ENCODE measurements around the gene TECPR1.

The TECPR1 gene

DNA sequence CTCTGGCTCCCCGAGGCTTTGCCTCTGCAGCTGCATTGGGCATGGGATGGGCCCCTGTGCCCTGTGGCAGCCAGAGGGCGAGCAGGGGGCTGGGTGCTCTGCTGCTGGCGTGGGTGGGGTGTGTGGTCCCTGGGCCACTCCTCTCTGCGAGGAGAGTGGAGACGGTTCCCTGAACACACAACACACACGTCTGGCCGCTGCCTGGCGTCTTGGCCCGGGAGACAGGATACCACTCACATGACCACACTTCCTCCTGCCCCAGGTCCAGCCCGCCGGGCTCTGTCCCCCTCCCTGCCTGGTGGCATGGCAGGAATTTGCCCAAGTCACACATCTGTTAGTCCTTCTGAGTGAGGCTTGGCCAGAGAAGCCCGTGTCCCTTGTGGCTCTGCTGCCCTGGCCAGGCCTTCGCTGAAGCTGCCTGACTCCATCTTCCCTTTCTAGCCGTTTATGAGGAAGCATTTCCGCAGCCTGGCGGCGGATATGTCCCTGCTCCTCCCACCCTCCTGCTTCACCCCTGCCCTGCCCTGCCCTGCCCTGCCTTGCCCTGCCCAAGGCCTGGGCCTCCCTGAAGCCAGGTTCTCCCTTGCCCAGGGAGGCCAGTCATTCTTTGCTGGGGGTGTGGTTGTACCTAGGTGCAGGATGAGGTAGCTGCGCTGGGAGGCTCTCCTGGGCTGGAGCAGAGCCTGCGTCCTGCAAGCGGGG, 32.5 kb upstream of the TECPR1 start:
- TF ChIP-seq, protein P1, sequence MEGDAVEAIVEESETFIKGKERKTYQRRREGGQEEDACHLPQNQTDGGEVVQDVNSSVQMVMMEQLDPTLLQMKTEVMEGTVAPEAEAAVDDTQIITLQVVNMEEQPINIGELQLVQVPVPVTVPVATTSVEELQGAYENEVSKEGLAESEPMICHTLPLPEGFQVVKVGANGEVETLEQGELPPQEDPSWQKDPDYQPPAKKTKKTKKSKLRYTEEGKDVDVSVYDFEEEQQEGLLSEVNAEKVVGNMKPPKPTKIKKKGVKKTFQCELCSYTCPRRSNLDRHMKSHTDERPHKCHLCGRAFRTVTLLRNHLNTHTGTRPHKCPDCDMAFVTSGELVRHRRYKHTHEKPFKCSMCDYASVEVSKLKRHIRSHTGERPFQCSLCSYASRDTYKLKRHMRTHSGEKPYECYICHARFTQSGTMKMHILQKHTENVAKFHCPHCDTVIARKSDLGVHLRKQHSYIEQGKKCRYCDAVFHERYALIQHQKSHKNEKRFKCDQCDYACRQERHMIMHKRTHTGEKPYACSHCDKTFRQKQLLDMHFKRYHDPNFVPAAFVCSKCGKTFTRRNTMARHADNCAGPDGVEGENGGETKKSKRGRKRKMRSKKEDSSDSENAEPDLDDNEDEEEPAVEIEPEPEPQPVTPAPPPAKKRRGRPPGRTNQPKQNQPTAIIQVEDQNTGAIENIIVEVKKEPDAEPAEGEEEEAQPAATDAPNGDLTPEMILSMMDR (IDR thresholded peaks at IDR 0.05; ENCODE audit: low read depth, low read length, missing control alignments) = no peak
- peak overlapping the region; percentile 93 for H3K4me3 ChIP-seq (ENCODE audit: low read depth, low read length)
- DNase-seq (ENCODE audit: low read depth) = no peak
- in situ Hi-C loops (cut with HindIII; ENCODE audit: low sequenced_read_pairs) = no loop called here

GRCh38 chr7:98283887-98284222, 31.8 kb upstream of the TECPR1 start:
- TF ChIP-seq, protein P1 (IDR thresholded peaks at IDR 0.05; ENCODE audit: low read depth, low read length, missing control alignments) = no peak
- peak overlapping the region; percentile 93 for H3K4me3 ChIP-seq (ENCODE audit: low read depth, low read length)
- in situ Hi-C loops (cut with HindIII; ENCODE audit: low sequenced_read_pairs) = no loop called here
- DNase-seq (ENCODE audit: low read depth) = no peak

DNA sequence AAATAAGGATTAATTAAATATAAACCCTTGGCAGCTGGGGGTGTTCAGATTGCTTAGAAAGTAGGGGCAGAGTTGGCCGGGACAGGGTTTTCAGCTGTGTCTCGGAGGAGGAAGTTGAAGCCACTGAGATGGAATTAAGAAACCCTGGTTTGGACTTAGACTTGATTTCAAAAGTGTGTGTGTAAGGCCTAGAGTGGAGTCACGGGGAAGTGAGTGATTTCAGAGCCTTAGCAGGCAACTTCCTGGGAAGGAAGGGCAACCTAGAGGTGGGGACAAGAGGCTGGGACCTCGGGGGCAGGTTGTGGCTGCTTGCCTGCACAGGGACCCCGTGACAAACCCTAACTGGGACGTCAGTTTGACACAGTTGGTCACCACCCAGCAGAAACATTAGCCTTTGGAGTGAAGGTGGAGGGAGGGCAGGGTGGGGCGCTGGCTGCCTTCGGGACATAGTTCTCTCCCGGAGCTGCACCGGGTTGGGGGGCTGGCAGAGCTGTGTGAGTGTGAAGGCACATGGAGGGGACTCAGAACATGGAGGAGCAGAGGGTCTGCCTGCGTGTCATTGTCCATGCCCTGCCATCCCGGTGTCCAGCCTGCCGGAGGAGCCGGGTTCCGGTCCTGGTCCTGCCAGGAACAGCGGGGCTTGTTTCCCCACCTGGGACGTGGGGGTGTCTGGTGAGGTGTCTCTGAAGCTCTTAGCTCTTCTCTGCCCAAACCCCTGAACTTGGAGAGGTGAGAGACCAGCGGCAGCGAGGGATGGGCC, 31.3 kb upstream of the TECPR1 start:
- DNase-seq (ENCODE audit: low read depth) = no peak
- TF ChIP-seq, protein P1 (IDR thresholded peaks at IDR 0.05; ENCODE audit: low read depth, low read length, missing control alignments) = no peak
- in situ Hi-C loops (cut with HindIII; ENCODE audit: low sequenced_read_pairs) = no loop called here
- peak overlapping the region; percentile 93 for H3K4me3 ChIP-seq (ENCODE audit: low read depth, low read length)

GRCh38 chr7:98282703-98283102, 30.7 kb upstream of the TECPR1 start:
- in situ Hi-C loops (cut with HindIII; ENCODE audit: low sequenced_read_pairs) = no loop called here
- DNase-seq (ENCODE audit: low read depth) = no peak
- peak overlapping the region; percentile 93 for H3K4me3 ChIP-seq (ENCODE audit: low read depth, low read length)
- TF ChIP-seq, protein P1 (IDR thresholded peaks at IDR 0.05; ENCODE audit: low read depth, low read length, missing control alignments) = no peak

- in situ Hi-C loops (cut with HindIII; ENCODE audit: low sequenced_read_pairs) = no loop called here
- TF ChIP-seq, protein P1 (IDR thresholded peaks at IDR 0.05; ENCODE audit: low read depth, low read length, missing control alignments) = no peak
- DNase-seq (ENCODE audit: low read depth) = no peak
Measured at GRCh38 chr7:98281757-98282606, 29.9 kb upstream of the TECPR1 start.

More at GRCh38 chr7:98281757-98282606, 29.9 kb upstream of the TECPR1 start:
- peak overlapping the region; percentile 93 for H3K4me3 ChIP-seq (ENCODE audit: low read depth, low read length)
